HepG2 (cell line): ENCODE measurements around the gene SCN2A.

Experiments
- KLF16 ChIP-seq, 2 experiments: sonication (generic) in 1 of 2; formaldehyde crosslinking in 1 of 2; IDR thresholded peaks; 2 replicates each; pipeline versions ENCODE4 v1.6.1 to v1.8.0; 2016 to 2023; ENCODE audit warnings: missing genetic modification reagents in 2 of 2, missing compliant biosample characterization in 1 of 2
- TF ChIP-seq, protein P1 (sequence below): sonication (generic); formaldehyde crosslinking; IDR thresholded peaks from 2 replicates; pipeline ENCODE4 v1.4.0; 2020; ENCODE audit warnings: missing genetic modification reagents

DNA sequence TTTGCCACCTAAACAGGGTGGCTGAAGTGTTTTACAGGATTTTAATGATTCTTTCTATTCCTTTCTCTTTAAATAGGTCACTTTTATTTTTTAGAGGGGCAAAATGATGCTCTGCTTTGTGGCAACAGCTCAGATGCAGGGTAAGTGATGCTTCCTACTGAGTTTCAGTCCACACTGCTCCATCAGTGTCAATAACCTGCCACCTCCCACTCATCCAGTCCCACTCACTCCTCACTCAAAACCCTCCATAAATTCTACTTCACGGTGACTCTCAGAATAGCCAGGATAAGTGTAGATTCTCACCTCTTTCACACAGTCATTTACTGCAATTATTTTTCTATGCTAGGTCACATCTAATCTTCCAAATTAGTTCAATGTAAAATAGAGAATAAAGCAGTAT lies 72.7 kb downstream of the SCN2A start:
- TF ChIP-seq KLF16 (CRISPR knock-in tag; IDR thresholded peaks at IDR 0.05): no peak
- TF ChIP-seq, protein P1, sequence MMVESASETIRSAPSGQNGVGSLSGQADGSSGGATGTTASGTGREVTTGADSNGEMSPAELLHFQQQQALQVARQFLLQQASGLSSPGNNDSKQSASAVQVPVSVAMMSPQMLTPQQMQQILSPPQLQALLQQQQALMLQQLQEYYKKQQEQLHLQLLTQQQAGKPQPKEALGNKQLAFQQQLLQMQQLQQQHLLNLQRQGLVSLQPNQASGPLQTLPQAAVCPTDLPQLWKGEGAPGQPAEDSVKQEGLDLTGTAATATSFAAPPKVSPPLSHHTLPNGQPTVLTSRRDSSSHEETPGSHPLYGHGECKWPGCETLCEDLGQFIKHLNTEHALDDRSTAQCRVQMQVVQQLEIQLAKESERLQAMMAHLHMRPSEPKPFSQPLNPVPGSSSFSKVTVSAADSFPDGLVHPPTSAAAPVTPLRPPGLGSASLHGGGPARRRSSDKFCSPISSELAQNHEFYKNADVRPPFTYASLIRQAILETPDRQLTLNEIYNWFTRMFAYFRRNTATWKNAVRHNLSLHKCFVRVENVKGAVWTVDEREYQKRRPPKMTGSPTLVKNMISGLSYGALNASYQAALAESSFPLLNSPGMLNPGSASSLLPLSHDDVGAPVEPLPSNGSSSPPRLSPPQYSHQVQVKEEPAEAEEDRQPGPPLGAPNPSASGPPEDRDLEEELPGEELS: no peak
